ENCODE data around the gene AMELX. TPM values are rescaled to one million over a fixed set of nuclear protein-coding genes. Genes with fewer than 3 reads are reported as not detected.

Gene AMELX
- total RNA-seq, 1 donor from 2014 or later = not detected

Small RNA genes lying within 50 kb of the gene (microRNA-seq; reads per million reads assigned to microRNA genes)
- not detected for gene MIR548AX (ENCODE audit: borderline number of aligned reads, borderline replicate concordance)

Small RNA genes lying within 50 kb of the gene (small RNA-seq; reads per million reads assigned to genes)
- gene MIR548AX = not detected

Other genes starting within 250 kb of the AMELX start
- 12.5 TPM for gene HCCS, start 182.1 kb upstream of the AMELX start, total RNA-seq